Activated effector memory CD4-positive, alpha-beta T cell treated with anti-CD3 and anti-CD28 coated beads, Interleukin-2, amount 50 U/mL, for 16 hours (primary cell): ENCODE results near the gene GALNT2.

Source experiments
- DNase-seq: peaks from one replicate; pipeline ENCODE4 v3.0.0-alpha.2; 2020

Gene GALNT2

DNA sequence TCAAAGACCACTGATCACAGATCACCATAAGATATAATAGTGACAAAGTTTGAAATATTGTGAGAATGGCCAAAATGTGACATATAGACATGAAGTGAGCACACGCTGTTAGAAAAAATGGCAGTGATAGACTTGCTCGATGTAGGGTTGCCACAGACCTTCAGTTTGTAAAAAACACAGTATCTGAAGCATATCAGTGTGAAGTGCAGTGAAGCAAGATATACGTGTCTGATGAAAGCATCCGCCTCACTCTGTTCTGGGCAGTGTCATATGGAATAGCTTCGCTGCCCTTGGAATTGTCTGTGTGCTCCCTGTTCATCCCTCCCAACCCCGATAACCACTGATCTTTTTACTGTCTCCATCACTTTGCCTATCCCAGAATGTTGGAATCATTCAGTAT, 50.7 kb downstream of the GALNT2 start:
- DNase-seq: no peak

DNA sequence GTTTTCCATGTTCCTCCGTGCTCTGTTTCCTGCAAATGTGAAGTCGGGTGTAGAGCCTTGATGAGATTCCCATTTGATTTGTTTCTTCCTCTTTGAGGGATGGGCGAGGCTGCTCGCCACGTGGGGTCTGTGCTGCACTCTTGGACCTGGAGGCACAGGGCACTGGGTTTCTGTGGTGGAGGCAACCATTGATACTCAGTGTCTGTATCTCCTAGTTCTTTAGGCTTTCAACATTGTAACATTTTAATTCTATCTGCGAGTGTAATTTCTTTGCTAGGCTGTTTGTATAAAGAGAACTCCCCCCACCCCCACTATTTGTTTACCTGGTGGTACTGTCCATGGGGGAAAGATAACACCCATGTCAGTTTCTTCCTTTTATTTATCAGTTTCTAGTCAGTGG, 52.3 kb downstream of the GALNT2 start:
- DNase-seq: no peak

DNA sequence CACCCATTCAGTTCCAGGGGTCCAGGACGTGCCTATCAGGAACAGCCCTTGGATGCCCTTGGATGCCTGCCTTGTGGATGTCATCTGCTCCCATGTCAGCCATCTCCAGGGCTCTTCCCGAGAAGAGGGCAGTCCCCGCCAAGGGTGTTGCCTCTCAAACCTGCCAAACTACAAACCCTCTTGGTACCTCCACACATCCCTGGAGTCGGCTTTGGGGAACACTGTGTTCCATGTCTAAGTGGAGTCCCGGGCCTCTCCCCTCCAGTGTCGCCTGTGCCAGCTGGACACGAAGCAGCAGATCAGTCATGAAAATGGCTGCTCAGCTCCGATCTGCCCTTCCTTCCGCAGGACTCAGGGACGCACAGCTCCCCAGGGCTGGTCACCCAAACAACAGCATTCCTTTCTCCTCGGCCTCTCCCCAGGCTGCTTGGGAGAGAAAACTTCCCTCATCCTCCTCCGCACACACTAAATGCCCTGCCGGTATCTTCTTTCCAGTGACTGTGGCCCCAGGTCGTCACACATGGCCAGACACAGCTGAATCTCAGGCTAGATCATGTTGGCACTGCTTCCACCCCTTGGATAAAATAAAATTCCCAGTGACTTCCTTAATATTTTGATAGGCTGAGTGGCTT, 53.4 kb downstream of the GALNT2 start:
- no peak for DNase-seq

DNA sequence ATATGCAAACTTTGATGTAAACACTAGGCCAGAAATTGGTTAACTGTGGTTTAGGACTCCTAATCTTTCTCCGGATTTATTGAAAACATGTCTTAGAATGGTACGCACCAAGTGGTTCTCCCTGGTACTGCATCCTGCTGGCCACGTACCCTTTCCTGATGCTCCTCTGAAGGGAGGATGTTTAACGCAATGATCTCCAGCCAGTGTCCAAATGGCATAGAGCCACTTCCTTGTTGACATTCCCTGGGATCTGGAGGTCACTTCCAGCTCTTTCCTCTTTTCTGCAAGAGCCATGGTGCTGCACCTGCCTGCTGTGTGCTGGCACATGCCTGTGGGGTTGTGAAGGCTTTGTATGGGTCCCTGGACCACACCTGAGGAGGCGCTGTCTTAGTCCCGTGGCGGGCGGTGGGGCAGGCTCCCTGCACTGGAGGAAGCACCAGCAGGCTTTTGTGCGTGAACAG, 53.9 kb downstream of the GALNT2 start:
- no peak for DNase-seq

DNA sequence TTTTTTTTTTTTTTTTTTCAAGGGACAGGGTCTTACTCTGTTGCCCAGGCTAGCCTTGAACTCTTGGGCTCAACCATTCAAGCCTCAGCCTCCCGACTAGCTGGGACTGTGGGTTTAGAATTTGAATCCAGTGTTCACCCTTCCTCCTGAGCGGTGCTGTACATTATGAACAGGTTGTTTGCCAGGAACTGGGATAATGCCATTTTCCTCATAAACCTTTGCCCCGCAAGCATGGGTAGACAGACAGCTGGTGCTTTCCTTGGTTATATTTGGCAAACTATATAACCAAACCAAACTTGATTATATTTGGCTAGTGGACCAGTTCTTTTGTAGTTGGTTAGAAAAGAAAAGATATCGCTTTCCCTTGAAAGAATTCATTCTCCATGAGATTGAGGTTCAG, 54.9 kb downstream of the GALNT2 start:
- no peak for DNase-seq

DNA sequence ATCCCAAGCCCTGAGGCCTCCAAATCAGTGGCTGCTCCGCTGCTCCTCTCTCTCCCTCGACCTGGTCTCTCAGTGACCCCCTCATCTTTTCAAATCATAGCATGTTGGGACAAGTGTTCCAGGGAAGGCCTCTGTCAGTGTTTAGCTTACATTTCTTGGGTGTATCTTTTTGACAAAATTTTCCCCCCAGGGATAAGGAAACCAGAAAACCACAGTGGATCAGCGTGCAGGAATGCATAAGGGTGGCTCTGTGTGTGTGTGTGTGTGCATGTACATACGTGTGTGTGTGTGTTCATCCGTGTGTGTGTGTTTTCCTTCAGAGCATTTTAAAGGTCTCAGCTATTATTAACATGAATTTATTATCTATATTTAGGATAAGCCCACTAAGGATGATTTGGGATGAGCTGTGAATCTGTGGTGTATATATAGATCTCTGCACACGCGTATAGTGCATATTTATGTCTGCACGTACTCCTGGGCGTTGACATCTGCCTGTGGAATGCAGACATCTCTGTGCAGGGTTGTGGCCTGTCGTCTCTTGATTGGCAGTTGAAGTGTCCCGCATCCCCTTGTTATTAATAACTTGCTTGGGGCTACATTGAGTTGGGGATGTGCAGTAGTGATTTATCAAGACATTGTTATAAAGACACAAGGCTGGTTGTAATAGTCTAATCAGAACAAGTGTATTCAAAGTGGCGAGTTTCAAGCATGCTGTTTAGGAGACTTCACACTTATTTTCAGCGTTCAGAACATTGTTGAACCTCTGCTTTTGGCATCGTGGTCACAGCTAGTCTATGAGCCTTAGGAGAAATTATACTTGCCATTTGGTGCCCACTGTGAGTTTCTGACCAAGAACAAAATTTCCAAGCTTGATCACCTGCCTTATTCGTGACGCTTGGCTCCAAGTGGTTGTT, 55.6 kb downstream of the GALNT2 start:
- DNase-seq: no peak

DNA sequence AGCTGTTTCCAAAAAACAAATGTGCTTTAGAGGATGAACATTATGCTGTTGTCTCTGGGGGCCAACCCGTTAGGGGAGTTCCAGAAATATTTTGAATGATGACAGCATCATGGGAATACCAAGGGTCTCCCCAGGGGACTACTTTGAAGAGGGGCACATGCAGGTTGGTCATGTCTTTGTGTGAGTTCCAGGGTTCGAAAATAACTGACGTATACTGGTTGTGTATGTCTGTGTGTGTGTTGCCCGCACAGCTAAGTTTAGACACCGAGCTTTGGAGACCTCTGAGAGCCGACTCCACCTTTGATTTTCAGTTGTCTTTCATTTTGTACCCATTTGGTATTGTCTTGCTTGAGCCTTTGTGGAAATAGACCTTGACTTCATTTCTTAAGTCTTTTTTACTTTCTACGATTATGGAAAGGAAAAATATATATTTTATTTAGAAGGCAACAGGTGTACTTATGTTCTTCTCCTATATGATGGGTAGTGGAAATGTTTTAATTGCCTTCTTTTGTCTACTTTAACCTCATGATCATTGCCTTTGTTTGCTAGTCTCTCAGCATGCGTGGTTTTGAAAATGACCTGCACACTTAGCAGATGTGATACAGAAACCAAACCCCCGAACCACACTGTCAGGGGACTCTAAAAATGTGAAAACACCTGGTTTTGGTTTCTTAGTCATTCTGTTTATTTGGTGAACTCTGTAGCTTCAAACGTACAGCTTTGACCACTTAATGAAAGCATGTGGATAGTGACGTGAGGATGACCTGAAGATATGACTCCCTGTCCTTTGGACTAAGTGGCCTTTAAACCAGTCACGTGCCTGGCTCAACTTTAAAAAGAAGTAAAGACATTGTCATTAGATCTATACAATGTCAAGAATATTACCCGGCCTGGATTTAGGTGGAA, 56.5 kb downstream of the GALNT2 start:
- DNase-seq: no peak

DNA sequence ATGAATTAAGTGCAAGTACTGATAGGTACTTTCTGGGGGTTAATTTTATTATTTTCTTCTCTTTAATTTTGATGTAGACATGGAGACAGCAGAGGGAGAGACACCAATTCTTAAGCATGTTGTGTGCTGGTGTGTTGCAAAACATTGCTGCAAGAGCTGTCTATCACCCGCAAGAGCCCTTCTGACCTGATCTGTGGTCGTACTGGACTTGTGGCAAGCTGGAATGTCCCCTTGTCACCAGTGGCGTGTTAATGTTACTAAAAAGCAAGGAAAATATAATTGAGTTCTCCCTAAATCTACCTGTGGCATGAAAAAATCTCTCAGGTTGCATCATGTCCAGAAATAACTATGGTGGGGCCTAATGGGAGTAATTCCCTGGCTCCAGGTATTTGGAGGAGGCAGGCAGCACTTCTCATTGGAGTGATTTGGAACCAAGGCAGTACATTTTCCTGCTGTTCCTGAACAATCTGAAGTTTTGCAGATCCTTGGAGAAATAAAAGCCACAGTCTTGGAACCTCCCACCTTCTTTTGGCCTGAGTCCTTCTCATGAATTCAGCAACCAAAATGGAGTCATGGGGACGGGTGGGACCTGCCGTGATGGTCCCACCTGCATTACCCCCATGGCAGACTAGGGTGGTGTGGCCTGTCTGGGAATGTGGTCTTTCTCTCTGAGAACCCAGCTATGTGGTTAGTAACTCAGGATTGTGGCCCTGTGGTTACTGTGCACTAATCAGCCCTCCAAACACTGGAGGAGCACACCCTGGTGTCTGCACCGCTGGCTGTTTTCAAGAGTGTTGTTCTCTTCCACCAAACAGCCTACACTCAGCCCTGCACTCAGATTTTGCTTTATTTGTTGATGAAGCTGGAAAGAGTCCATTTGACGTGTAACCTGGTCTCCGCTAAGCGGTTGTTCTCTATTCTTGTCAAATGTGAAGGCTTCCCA, 57.4 kb downstream of the GALNT2 start:
- no peak for DNase-seq

DNA sequence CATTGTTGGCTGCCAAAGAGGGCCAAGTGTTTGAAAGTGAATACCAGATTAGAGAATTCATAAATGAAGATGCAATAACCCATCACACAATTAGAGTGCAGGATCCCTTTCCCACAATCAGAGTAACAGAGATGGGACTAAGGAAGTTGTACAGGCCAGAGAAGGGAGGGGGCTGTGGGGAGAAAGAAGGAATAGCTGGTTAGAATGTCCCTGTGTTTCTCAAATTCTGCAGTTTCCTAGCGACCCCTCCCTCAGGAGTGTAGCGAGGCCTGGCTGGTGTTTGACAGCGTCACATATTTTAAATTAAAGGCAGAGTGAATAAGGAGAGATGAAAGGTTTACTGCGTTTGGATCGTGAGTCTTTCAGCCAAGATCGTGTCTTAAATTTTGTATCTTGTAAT, 58.1 kb downstream of the GALNT2 start:
- no peak for DNase-seq

DNA sequence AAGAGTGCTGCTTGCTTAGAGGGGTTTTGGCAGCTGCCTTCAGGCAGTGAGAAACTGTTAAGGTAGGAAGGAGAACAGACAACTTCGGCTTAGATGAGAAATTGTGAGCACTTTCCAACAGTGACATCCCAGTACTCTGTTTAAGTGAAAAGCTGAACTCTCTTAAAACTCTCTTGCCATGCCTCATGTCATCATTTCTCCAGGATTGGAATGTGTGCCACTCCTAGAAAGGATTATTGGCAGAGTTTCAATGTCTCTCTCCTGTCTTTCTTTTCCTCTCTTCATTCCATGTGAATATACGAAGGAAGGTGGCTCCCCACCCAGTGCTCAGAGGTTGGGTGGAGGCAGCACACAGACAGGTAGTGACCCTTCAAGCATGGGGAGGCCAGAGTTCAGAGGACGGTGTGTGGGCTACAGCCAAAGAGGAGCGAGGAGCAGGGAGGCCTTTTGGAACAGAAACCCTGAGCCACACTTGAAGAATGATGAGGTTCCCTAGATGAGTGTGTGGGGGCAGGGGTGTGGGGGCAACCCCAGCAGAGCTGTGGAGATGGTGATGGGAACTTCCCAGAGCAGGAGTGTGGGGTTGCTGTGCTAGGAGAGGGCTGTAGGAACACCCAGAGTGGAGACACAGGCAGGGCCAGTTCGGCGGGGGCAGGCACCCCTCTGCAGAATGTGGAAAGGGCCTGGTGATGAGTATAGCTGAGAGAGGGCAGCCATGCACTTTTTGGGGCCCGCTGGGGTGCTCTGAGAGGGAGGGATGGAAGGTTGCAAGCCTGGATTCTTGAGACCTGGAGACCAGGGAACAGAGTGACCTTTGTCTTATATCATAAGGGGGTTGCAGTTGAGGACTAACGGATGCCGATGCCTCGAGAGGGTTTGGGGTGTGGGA, 58.8 kb downstream of the GALNT2 start:
- DNase-seq: no peak

DNA sequence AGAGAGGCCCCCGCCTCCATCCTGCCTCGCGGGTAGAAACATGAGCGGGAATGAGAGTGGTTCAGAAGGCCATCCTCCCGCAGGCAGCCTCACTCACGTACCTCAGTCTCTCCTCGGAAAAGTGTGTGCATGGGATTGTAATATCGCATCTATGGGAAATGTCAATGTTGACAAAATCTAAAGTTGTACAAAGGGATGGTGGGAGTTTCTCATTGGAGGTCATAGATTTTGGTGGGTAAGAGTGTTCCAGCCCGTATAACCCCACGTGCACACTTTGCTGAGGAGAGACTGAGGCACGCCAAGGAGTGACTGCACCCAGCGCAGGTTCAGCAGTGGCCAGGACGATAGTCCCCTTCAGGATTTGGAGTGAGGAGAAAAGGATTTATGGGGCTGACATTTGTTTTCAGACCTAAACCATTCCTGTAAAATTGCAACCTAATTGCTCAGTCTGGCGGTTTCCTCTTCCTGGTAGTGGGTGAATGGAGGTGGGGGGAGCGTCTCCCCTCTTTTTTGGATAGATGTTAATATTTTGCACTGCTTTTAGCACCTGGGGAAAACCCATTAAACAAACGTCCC, 59.6 kb downstream of the GALNT2 start:
- no peak for DNase-seq

DNA sequence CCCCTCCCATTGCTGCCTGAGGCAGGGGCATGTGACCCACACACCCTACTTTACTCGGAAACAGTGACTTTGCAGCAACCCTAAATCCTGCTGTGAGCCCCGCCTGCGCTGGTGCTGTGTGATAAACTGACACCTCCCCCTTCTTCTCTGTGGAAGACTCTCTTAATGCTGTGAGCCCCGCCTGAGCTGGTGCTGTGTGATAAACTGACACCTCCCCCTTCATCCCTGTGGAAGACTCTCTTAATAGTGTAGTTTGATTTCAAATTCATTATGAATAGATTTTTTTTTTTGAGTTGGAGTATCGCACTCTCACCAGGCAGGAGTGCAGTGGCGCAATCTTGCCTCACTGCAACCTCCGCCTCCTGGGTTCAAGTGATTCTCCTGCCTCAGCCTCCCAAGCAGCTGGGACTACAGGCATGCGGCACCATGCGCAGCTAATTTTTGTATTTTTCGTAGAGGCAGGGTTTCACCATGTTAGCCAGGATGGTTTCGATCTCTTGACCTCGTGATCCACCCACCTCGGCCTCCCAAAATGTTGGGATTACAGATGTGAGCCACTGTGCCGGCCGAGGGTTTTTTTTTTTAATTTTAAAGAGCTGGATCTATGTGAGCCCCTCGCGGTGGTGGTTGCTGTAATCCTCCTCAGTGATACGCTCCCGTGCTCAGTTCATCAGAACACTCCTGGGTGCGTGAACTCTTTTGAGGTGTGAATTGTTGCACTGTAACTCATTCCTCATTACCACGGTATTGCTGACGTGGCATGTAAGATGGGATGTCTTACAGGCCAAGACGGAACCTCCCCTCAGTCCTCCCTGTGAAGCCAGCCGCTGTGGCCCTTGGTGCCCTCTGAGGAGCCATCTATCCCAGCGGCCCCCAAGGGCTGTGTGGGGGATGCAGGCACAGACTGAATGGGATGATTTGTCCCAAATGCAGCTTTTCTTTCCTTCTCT, 60.3 kb downstream of the GALNT2 start:
- DNase-seq: peak; percentile 69

DNA sequence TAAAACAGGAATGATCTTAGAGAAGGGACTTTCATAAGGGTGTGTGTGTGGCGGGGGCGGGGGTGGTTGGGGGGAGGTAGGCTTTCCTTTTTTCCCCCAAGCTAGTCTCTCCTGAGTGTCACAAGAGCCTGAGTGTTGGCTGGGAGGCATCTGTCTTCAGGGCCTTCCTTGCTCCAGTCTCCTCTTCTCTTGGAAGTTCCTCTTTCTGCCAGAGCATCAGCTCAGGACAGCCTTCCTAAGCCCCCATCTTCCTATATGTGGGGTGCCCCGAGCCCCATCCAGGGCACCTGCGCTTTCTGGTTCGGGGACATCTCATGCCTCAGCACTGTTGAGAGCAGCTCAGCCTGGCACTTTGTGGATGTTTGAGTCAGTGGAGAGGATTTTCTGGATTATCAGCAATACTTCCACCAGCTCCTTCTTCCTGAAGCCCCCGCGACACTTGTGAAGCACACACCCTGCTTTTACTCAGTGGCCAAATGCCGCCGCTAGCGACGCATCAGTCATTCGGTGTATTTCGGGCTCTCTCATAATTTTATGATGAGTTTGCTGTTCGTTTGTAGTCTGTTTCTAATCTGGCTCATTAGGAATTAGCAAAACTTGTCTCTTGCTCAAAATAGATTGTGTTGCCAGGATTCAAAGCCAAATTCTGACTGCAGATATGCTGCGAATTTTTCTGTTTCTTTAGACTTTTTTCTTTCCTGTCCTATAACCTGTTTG, 61.7 kb downstream of the GALNT2 start:
- DNase-seq: no peak

DNA sequence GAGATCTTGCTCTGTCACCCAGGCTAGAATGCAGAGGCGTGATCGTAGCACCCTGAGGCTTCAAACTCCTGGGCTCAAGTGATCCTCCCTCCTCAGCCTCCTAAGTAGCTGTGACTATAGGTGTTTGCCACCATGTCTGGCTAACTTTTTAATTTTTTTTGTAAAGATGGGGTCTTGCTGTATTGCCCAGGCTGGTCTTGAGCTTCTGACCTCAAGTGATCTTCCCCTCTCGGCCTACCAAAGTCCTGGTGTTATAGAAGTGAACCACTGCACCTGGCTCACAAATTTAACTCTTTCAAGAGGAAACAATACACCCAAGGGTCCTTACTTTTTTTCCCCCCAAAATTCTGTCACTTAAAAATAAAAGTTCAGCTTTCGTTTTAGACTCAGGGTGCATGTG, 62.3 kb downstream of the GALNT2 start:
- no peak for DNase-seq

DNA sequence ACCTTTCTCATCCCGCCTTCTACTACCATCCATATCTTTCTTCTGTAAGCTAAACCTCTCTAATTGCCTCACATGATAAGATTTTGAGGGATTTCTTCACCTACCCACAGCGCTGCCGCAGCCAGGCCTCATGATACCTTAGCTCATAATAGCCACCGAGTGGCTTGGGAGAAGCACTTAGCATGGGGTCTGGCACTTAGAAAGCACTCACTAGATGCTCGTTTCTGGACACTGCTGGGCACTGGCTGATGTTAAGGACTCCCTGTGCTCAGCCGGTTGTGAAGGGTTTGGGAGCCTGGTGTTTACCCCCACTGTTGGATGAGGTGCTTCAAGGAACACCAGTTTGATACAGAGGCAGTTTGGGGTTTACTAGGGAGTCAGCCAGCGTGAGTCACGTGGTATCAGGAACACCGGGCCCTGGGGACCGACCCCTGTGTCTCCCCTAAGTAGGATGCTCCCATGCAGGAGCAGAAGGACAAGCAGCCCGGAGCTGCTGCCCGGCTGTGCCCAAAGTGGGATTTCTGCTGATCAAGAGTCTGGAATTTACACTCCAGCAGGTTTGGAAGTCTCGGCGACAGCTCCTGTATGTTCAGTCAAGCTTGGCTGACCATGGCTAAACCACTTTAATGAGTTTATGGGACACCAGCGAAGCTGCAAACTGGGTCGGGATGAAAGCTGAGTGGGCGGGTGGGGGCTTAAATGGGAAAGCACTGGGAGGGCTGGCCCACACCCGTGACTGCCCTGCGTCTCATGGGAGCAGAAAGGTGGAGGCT, 63.3 kb downstream of the GALNT2 start:
- DNase-seq: no peak

DNA sequence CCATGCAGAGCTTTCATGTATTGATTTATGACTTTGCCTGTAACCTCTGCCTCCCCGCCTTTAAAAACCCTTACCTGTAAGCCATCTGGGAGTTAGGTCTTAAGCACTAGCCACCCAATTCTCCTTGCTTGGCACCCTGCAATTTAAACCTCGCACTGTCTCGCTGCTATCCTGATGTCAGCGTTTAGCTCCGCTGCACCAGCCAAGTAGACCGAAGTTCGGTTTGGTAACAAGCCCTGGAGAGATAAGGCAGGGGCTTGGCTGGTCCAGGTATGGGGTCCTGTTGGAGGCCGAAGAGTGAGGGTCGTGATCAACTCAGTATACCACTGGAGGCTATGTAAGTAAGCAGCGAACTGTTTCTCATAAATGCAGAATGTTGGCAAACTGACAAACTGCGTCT, 64.4 kb downstream of the GALNT2 start:
- no peak for DNase-seq

DNA sequence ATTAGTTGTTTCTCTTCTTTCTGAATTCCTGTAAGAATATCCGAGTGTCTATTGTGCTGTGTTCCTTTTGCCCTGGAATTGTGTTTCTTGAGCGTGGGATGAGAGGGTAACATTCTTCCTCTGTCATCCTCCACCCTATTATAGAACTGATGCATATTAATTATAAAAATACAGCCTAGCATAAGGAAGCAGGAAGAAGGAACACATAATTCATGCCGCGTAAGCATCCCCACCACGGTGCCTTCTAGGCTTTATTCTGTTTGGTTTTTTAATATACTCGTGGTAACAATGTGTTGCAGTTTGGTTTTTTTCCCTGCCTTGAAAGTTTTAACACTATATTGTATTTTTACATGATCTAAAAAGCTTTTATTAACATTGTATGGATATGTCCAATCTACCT, 65.7 kb downstream of the GALNT2 start:
- DNase-seq: no peak

DNA sequence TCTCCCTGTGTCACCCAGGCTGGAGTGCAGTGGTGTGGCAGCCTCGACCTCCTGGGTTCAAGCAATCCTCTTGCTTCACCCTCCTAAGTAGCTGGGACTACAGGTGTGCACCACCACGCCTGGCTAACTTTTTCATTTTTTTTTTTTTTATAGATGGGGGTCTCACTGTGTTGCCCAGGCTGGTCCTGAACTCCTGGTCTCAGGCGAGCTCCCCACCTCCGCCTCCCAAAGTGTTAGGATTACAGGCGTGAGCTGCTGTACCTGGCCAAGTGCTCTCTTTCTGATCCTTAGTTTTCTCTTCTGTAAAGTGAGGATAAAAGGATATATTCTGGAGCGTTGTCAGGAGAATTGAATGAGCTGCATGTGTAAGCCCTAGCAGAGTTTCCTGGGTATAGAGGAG, 68.7 kb downstream of the GALNT2 start:
- no peak for DNase-seq
